H1 (cell line): Measurements from ENCODE around the gene OGFOD2. TPM values are rescaled to one million over a fixed set of nuclear protein-coding genes. Genes with fewer than 3 reads are reported as not detected.

Experiments
- ASH2L ChIP-seq: fragments of 200-600, 300-600 bp; sonication (generic); IDR thresholded peaks from one replicate; pipeline ENCODE4 v1.7.1; 2017; ENCODE audit warnings: low read length
- BCL11A ChIP-seq, 2 experiments: IDR thresholded peaks; one replicate each; pipeline ENCODE4 v1.6.1; 2011; ENCODE audit warnings: low read depth in 2 of 2, low read length in 2 of 2, mild to moderate bottlenecking in 2 of 2
- CHD7 ChIP-seq: fragments of 300-600 bp; sonication (generic); IDR thresholded peaks from 2 replicates; pipeline ENCODE4 v1.7.1; 2012; ENCODE audit warnings: low read length, moderate library complexity, mild to moderate bottlenecking, inconsistent platforms; ENCODE audit not compliant: insufficient replicate concordance
- CREB1 ChIP-seq: IDR thresholded peaks from 2 replicates; pipeline ENCODE4 v1.6.1; 2012; ENCODE audit warnings: inconsistent platforms
- EZH2 ChIP-seq: fragments of 200-600 bp; sonication (generic); IDR thresholded peaks from 2 replicates; pipeline ENCODE4 v1.7.1; 2012; ENCODE audit warnings: low read depth, mild to moderate bottlenecking, moderate library complexity, low read length, inconsistent platforms; ENCODE audit not compliant: severe bottlenecking
- MAX ChIP-seq: IDR thresholded peaks from 2 replicates; pipeline ENCODE4 v1.6.1; 2012; ENCODE audit warnings: inconsistent platforms
- TAF1 ChIP-seq: IDR thresholded peaks from 2 replicates; pipeline ENCODE4 v1.6.1; 2011; ENCODE audit warnings: mild to moderate bottlenecking, low read depth, low read length
- TBP ChIP-seq: IDR thresholded peaks from 2 replicates; pipeline ENCODE4 v1.6.1; 2011; ENCODE audit warnings: low read depth, low read length, improper control_type of control experiment
- polyA plus RNA-seq, 7 experiments: library from polyadenylated mRNA; depleted of rRNA in 3 of 7; stranded (reverse) in 5 of 7; unstranded in 2 of 7; fragments of >200 nt in 5 of 7; fragments of 200-250 nt in 2 of 7; gene quantifications; 1 replicate in 5 of 7; 2 replicates in 1 of 7; 4 replicates in 1 of 7; pipeline versions ENCODE4 v1.2.1 to v1.2.3, GENCODE V29; 2011 to 2013; ENCODE audit warnings: missing spikeins in 2 of 7, mixed read lengths in 2 of 7
- total RNA-seq: library from RNA; stranded (reverse); fragmentation: NEBNext Ultra II Directional; extraction: Animal tissue kit (Norgen Biotek cat#: 25700); gene quantifications from 2 replicates; pipeline ENCODE4 v1.2.1, GENCODE V29; 2021

OGFOD2 gene
- total and polyA plus RNA-seq, 2 of the 8 experiments (the other 6 are each of a cell fraction or from before 2014, with no cell fraction given) = 17.3 to 20.3 TPM

GRCh38 chr12:122958198-122958888, 16.7 kb upstream of the OGFOD2 start (continued):
- TF ChIP-seq CHD7 = no peak
- no peak for TF ChIP-seq CREB1
- TF ChIP-seq MAX = no peak
- TF ChIP-seq BCL11A (IDR thresholded peaks at IDR 0.05; ENCODE audit: low read depth in 2 of 2, low read length in 2 of 2) = no peak
- TF ChIP-seq EZH2 = no peak
- TF ChIP-seq ASH2L = no peak
- TF ChIP-seq TBP = no peak
- TF ChIP-seq TAF1 = no peak
